ENCODE measurements around the gene LYPD1. TPM values are rescaled to one million over a fixed set of nuclear protein-coding genes. Genes with fewer than 3 reads are reported as not detected.

Gene LYPD1
- total and polyA plus RNA-seq, 7 experiments from 2014 or later: not detected

DNA sequence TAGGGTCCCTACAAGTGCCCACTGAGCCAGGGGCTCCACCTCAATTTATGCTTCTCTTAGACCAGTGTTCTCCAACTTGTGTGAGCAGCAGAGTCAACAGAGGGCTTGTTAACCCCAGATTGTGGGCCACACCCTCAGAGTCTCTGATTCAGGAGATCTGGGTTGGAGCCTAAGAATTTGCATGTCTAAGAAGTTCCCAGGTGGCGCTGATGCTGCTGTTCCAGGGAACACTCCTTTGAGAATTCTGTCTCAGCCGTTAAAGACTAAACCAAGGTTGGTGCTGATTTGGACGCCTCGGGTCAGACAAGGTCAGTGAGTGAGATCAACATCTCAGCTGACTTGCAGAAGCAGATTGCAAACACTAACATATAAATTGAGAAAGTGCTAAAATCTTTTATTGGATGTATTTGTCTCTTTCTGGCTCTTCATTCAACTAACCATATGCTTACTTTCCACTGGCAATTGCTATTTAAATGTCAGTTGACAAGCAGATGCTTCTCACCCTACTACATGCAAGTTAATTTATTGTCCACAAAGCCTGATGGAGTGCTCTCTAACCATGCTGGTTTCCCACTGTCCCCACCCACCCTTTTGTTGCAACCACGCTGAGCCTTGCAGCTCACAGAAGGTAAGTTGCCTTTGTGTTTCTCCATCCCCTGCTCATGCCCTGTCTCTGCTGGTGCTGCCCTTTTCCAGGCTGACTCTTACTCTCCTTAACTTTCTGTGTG lies 31.5 kb downstream of the LYPD1 start:
- Histone ChIP-seq H3K36me3 (ENCODE audit: control insufficient read depth in 2 of 3, insufficient read depth in 3 of 3, low read length in 3 of 3) (no peaks in the 10 kb centered on the region), H3K9me3 (ENCODE audit: control insufficient read depth in 2 of 3, low read length in 3 of 3) (peaks cover 0 to 3% (median 0%) of the 10 kb centered on the region in 3 experiments), H3K27me3 (ENCODE audit: control insufficient read depth in 2 of 2, insufficient read depth in 2 of 2, low read length in 2 of 2) (no peaks in the 10 kb centered on the region), H3K4me1 (ENCODE audit: control insufficient read depth in 2 of 2, insufficient read depth in 2 of 2, low read length in 2 of 2) (no peaks in the 10 kb centered on the region), H3K27ac (ENCODE audit: low read depth, low read length) (no peak overlapping the region), H3K4me3 (ENCODE audit: low read length) (no peak overlapping the region)
- intact Hi-C loops (cut with micrococcal nuclease): no loop called here
- Mint-ChIP-seq H3K9me3 (peaks cover 0 to 12% (median 5%) of the 10 kb centered on the region in 11 donors), H3K4me1 (peaks cover 0 to 2% (median 0%) of the 10 kb centered on the region in 7 donors), H3K36me3 (no peaks in the 10 kb centered on the region), H3K27me3 (peaks cover 0 to 9% (median 7%) of the 10 kb centered on the region in 5 donors), H3K27ac (peak overlapping the region in 1 of 9 donors; percentile 10), H3K4me3 (no peak overlapping the region)
- ATAC-seq: no peak
- DNase-seq: no peak
- ChIA-PET CTCF (no interaction called here), POLR2A (no interaction called here)

DNA sequence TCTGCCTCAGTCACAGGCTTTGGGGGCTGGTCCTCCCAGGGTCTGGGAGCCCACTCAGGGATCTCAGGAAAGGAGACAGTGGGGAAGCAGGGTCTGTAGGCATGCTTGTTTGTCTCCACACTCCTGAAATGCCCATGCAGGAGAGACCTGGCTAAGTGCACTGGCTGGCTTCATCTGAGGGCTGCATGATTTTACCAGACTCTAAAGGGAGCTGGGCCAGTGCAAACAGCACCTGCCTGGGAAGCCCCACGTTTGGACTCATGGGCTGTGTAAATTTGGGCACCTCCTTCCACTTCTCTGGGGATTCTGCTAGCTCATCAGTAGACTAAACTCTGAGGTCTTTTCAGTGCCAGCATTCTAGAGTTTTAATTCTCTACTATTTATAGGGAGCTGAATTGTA lies 33.7 kb downstream of the LYPD1 start:
- no peak overlapping the region for H3K4me3 Mint-ChIP-seq
- H3K9me3 Mint-ChIP-seq: peaks cover 0 to 14% (median 6%) of the 10 kb centered on the region in 11 donors
- H3K27ac ChIP-seq (ENCODE audit: low read depth, low read length): no peak overlapping the region
- peaks cover 0 to 2% (median 0%) of the 10 kb centered on the region in 7 donors for H3K4me1 Mint-ChIP-seq
- no peaks in the 10 kb centered on the region for H3K27me3 ChIP-seq (ENCODE audit: control insufficient read depth in 2 of 2, insufficient read depth in 2 of 2, low read length in 2 of 2)
- POLR2A ChIA-PET: no interaction called here
- H3K27me3 Mint-ChIP-seq: peaks cover 0 to 11% (median 4%) of the 10 kb centered on the region in 5 donors
- no peaks in the 10 kb centered on the region for H3K36me3 ChIP-seq (ENCODE audit: control insufficient read depth in 2 of 3, insufficient read depth in 3 of 3, low read length in 3 of 3)
- intact Hi-C loops (cut with micrococcal nuclease): no loop called here
- CTCF ChIA-PET: no interaction called here
- no peak overlapping the region for H3K27ac Mint-ChIP-seq
- H3K4me3 ChIP-seq (ENCODE audit: low read length): no peak overlapping the region
- DNase-seq: no peak
- no peaks in the 10 kb centered on the region for H3K36me3 Mint-ChIP-seq
- peaks cover 0 to 3% (median 0%) of the 10 kb centered on the region in 3 experiments for H3K9me3 ChIP-seq (ENCODE audit: control insufficient read depth in 2 of 3, low read length in 3 of 3)
- no peak for ATAC-seq
- no peaks in the 10 kb centered on the region for H3K4me1 ChIP-seq (ENCODE audit: control insufficient read depth in 2 of 2, insufficient read depth in 2 of 2, low read length in 2 of 2)

DNA sequence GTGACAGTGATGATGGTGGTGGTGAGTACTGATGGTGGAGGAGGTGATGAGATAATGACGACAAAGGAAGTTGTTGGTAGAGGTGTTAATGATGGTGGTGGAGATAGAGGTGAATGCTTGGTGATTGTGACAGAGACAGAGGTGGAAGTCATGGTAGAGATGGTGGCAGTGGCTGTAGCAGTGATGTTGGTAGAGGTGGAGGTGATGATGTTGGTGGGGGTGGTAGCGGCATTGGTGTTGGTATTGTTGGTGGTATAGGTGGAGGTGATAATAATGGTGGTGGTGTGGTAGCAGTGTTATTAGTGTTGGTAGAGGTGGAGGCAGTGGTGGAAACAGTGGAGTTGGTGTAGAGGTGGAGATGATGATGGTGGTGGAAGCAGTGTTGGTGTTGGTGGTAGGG lies 36.4 kb downstream of the LYPD1 start:
- no peak overlapping the region for H3K4me3 ChIP-seq (ENCODE audit: low read length)
- H3K36me3 ChIP-seq (ENCODE audit: control insufficient read depth in 2 of 3, insufficient read depth in 3 of 3, low read length in 3 of 3): no peaks in the 10 kb centered on the region
- Mint-ChIP-seq H3K27ac (no peak overlapping the region), H3K27me3 (peaks cover 0 to 11% (median 4%) of the 10 kb centered on the region in 5 donors), H3K4me3 (no peak overlapping the region), H3K4me1 (peaks cover 0 to 2% (median 0%) of the 10 kb centered on the region in 7 donors), H3K9me3 (peaks cover 0 to 23% (median 3%) of the 10 kb centered on the region in 11 donors), H3K36me3 (no peaks in the 10 kb centered on the region)
- POLR2A ChIA-PET: no interaction called here
- H3K27ac ChIP-seq (ENCODE audit: low read depth, low read length): no peak overlapping the region
- peaks cover 0 to 3% (median 0%) of the 10 kb centered on the region in 3 experiments for H3K9me3 ChIP-seq (ENCODE audit: control insufficient read depth in 2 of 3, low read length in 3 of 3)
- no peak for DNase-seq
- intact Hi-C loops (cut with micrococcal nuclease): no loop called here
- H3K27me3 ChIP-seq (ENCODE audit: control insufficient read depth in 2 of 2, insufficient read depth in 2 of 2, low read length in 2 of 2): no peaks in the 10 kb centered on the region
- no peak for ATAC-seq
- H3K4me1 ChIP-seq (ENCODE audit: control insufficient read depth in 2 of 2, insufficient read depth in 2 of 2, low read length in 2 of 2): no peaks in the 10 kb centered on the region
- CTCF ChIA-PET: no interaction called here

DNA sequence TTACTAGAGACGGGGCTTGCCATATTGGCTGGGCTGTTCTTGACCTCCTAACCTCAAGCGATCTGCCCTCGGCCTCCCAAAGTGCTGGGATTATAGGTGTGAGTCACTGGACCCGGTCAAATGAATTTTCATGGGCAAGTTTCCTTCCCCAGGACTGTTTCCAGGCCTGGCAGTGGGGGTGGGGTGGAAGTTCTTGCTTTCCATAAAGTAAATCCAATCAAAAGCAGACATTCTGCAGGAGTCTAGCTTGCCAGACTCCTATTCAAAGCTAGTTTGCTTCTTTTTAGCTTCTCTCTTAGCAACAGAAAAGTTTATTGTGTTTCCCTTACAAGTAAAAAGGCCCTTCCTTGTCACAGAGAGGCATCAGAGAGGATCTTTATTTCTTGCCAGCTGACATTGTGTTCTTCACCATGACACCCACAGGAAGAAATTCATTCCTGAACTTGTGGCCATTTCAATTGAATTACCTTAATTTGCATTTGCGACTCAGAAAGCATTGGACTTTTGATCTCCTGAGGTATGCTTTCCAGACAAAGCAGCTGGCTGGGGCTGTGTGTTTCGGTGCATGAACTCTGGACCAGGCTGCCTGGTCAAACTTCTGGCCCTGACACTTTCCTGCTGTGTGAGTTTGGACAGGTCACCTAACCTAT lies 37.9 kb downstream of the LYPD1 start:
- Histone ChIP-seq H3K4me1 (ENCODE audit: control insufficient read depth in 2 of 2, insufficient read depth in 2 of 2, low read length in 2 of 2) (no peaks in the 10 kb centered on the region), H3K27me3 (ENCODE audit: control insufficient read depth in 2 of 2, insufficient read depth in 2 of 2, low read length in 2 of 2) (no peaks in the 10 kb centered on the region), H3K4me3 (ENCODE audit: low read length) (no peak overlapping the region), H3K36me3 (ENCODE audit: control insufficient read depth in 2 of 3, insufficient read depth in 3 of 3, low read length in 3 of 3) (no peaks in the 10 kb centered on the region), H3K27ac (ENCODE audit: low read depth, low read length) (no peak overlapping the region), H3K9me3 (ENCODE audit: control insufficient read depth in 2 of 3, low read length in 3 of 3) (peaks cover 0 to 3% (median 0%) of the 10 kb centered on the region in 3 experiments)
- no peak for DNase-seq
- no peak for ATAC-seq
- peaks cover 0 to 27% (median 3%) of the 10 kb centered on the region in 11 donors for H3K9me3 Mint-ChIP-seq
- H3K4me1 Mint-ChIP-seq: peaks cover 0 to 2% (median 0%) of the 10 kb centered on the region in 7 donors
- no peak overlapping the region for H3K4me3 Mint-ChIP-seq
- peaks cover 0 to 11% (median 0%) of the 10 kb centered on the region in 5 donors for H3K27me3 Mint-ChIP-seq
- ChIA-PET CTCF (no interaction called here), POLR2A (no interaction called here)
- intact Hi-C loops (cut with micrococcal nuclease): no loop called here
- no peaks in the 10 kb centered on the region for H3K36me3 Mint-ChIP-seq
- H3K27ac Mint-ChIP-seq: no peak overlapping the region

DNA sequence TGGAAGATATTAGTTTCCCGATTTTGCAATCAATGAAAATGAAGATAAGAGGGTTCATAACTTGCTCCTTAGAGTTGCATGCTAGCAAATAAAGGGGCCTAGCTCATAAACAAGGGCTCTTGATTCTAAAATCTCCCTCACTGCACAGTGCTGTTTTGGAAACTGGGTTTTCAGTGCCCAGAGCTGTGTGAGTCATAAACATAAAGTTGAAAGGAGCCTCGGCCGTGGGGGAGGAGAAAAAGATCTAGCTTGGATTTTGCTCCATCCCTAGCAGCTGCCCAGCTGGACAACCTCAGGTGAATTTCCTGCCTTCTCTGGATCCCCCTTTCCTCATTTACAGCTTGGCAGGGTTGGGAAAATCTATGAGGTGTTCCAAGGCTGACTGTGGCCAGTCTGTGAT lies 42.5 kb downstream of the LYPD1 start:
- POLR2A ChIA-PET: no interaction called here
- Mint-ChIP-seq H3K27ac (no peak overlapping the region), H3K4me3 (no peak overlapping the region), H3K9me3 (peaks cover 0 to 19% (median 1%) of the 10 kb centered on the region in 11 donors), H3K36me3 (no peaks in the 10 kb centered on the region), H3K4me1 (peaks cover 0 to 2% (median 0%) of the 10 kb centered on the region in 7 donors), H3K27me3 (no peaks in the 10 kb centered on the region)
- Histone ChIP-seq H3K36me3 (ENCODE audit: control insufficient read depth in 2 of 3, insufficient read depth in 3 of 3, low read length in 3 of 3) (no peaks in the 10 kb centered on the region), H3K4me3 (ENCODE audit: low read length) (no peak overlapping the region), H3K9me3 (ENCODE audit: control insufficient read depth in 2 of 3, low read length in 3 of 3) (no peaks in the 10 kb centered on the region), H3K27ac (ENCODE audit: low read depth, low read length) (no peak overlapping the region), H3K4me1 (ENCODE audit: control insufficient read depth in 2 of 2, insufficient read depth in 2 of 2, low read length in 2 of 2) (no peaks in the 10 kb centered on the region), H3K27me3 (ENCODE audit: control insufficient read depth in 2 of 2, insufficient read depth in 2 of 2, low read length in 2 of 2) (no peaks in the 10 kb centered on the region)
- CTCF ChIA-PET: no interaction called here
- ATAC-seq (no peak), DNase-seq (no peak)
- intact Hi-C loops (cut with micrococcal nuclease): no loop called here

DNA sequence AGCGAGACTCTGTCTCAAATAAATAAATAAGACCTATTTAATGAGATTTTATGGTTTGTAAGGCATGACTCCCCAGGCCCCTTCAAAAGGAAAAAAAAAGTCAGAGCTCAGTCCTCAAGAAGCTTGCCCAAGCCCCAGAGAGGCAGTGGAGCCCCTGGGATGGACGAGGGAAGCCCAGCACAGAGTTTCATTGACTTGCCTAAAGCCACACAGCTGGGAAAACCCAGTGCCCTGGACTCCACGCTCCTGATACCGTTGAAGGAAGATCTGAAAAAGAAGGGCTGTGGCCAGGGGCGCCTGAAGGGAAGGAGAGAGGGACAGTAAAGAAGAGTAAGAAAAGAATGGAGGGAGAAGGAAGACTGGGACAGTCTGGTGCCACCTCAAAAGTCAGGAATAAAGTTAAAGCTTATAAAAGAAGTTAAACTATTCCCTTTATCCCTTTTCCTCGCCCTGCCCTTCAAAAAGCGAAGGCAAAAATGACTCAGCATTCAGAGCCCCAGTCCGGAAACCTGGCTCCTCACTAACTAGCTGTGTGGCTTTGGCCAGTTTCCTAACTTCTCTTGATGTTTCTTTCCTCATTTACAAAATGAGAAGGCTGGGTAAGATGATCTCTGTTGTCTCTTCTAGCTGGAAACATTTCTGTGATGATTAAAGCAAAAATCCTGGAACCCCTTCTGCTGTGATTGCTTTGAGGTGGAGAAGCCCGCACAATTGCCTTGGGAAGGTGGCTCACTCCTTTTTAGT lies 46.7 kb downstream of the LYPD1 start:
- intact Hi-C loops (cut with micrococcal nuclease): no loop called here
- H3K9me3 ChIP-seq (ENCODE audit: control insufficient read depth in 2 of 3, low read length in 3 of 3): no peaks in the 10 kb centered on the region
- CTCF ChIA-PET: no interaction called here

More for the DNA sequence above, 46.7 kb downstream of the LYPD1 start:
- Histone ChIP-seq H3K4me1 (ENCODE audit: control insufficient read depth in 2 of 2, insufficient read depth in 2 of 2, low read length in 2 of 2) (no peaks in the 10 kb centered on the region), H3K27me3 (ENCODE audit: control insufficient read depth in 2 of 2, insufficient read depth in 2 of 2, low read length in 2 of 2) (no peaks in the 10 kb centered on the region), H3K4me3 (ENCODE audit: low read length) (no peak overlapping the region), H3K36me3 (ENCODE audit: control insufficient read depth in 2 of 3, insufficient read depth in 3 of 3, low read length in 3 of 3) (no peaks in the 10 kb centered on the region), H3K27ac (ENCODE audit: low read depth, low read length) (no peak overlapping the region)
- ATAC-seq (no peak), DNase-seq (no peak)
- H3K4me1 Mint-ChIP-seq: peaks cover 0 to 2% (median 0%) of the 10 kb centered on the region in 7 donors
- no peaks in the 10 kb centered on the region for H3K36me3 Mint-ChIP-seq
- H3K9me3 Mint-ChIP-seq: peaks cover 0 to 9% (median 0%) of the 10 kb centered on the region in 11 donors
- POLR2A ChIA-PET: no interaction called here
- H3K4me3 Mint-ChIP-seq: no peak overlapping the region
- H3K27ac Mint-ChIP-seq: no peak overlapping the region
- H3K27me3 Mint-ChIP-seq: peaks cover 0 to 5% (median 0%) of the 10 kb centered on the region in 5 donors

Measured in naive thymus-derived CD4-positive, alpha-beta T cell (primary cell).